Measurements from ENCODE around the gene SUZ12. TPM values are rescaled to one million over a fixed set of nuclear protein-coding genes. Genes with fewer than 3 reads are reported as not detected.

The SUZ12 gene
- total and polyA plus RNA-seq, 9 of the 15 experiments (the other 6 are each of a cell fraction or from before 2014, with no cell fraction given): 19.5 to 64.3 (median 47.2) TPM

DNA sequence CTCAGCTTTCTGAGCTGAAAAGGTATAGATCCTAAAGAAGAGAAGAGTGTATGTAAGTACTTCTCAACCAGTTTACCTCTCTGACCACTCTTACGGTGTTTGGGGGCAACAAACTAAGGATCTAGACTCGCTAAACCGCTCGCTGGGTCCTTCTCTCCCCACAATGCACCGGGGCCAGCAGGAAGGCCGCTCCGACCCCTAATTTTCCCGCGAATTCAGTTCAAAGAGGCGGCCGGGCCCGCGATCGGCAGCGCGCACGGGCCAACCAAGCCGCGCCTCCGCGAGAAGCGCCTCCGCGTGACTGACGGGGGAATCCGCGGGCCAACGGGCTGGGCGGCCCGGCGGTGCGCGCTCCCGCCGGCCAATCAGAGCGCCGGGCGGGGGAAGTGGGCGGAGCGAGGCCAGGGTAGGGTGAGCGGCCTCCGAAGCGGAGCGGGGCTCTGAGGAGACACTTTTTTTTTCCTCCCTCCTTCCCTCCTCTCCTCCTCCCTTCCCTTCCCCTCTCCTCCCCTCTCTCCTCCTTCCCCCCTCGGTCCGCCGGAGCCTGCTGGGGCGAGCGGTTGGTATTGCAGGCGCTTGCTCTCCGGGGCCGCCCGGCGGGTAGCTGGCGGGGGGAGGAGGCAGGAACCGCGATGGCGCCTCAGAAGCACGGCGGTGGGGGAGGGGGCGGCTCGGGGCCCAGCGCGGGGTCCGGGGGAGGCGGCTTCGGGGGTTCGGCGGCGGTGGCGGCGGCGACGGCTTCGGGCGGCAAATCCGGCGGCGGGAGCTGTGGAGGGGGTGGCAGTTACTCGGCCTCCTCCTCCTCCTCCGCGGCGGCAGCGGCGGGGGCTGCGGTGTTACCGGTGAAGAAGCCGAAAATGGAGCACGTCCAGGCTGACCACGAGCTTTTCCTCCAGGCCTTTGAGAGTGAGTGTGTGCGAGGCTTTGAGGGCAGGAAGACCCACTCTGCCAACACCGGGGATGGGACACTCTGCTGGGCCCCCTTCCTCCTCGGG lies at the start of gene SUZ12 (continued):
- TF ChIP-seq, protein P1, sequence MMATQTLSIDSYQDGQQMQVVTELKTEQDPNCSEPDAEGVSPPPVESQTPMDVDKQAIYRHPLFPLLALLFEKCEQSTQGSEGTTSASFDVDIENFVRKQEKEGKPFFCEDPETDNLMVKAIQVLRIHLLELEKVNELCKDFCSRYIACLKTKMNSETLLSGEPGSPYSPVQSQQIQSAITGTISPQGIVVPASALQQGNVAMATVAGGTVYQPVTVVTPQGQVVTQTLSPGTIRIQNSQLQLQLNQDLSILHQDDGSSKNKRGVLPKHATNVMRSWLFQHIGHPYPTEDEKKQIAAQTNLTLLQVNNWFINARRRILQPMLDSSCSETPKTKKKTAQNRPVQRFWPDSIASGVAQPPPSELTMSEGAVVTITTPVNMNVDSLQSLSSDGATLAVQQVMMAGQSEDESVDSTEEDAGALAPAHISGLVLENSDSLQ (IDR thresholded peaks at IDR 0.05): peak; percentile 93
- 0 out of 2 replicates have a peak, but pooled peaks have one; percentile 4 for TF ChIP-seq ARID2 (IDR thresholded peaks at IDR 0.05)
- TF ChIP-seq GTF2E2 (tag; IDR thresholded peaks at IDR 0.05): 0 out of 2 replicates have a peak, but pooled peaks have one; percentile 22
- TF ChIP-seq ZNF384 (IDR thresholded peaks at IDR 0.05; ENCODE audit: low read depth, low read length): peak; percentile 91
- TF ChIP-seq SMAD4 (CRISPR knock-in tag; conservative IDR thresholded peaks at IDR 0.05): 0 out of 2 replicates have a peak, but pooled peaks have one; percentile 11
- TF ChIP-seq, protein P2, sequence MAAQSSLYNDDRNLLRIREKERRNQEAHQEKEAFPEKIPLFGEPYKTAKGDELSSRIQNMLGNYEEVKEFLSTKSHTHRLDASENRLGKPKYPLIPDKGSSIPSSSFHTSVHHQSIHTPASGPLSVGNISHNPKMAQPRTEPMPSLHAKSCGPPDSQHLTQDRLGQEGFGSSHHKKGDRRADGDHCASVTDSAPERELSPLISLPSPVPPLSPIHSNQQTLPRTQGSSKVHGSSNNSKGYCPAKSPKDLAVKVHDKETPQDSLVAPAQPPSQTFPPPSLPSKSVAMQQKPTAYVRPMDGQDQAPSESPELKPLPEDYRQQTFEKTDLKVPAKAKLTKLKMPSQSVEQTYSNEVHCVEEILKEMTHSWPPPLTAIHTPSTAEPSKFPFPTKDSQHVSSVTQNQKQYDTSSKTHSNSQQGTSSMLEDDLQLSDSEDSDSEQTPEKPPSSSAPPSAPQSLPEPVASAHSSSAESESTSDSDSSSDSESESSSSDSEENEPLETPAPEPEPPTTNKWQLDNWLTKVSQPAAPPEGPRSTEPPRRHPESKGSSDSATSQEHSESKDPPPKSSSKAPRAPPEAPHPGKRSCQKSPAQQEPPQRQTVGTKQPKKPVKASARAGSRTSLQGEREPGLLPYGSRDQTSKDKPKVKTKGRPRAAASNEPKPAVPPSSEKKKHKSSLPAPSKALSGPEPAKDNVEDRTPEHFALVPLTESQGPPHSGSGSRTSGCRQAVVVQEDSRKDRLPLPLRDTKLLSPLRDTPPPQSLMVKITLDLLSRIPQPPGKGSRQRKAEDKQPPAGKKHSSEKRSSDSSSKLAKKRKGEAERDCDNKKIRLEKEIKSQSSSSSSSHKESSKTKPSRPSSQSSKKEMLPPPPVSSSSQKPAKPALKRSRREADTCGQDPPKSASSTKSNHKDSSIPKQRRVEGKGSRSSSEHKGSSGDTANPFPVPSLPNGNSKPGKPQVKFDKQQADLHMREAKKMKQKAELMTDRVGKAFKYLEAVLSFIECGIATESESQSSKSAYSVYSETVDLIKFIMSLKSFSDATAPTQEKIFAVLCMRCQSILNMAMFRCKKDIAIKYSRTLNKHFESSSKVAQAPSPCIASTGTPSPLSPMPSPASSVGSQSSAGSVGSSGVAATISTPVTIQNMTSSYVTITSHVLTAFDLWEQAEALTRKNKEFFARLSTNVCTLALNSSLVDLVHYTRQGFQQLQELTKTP (IDR thresholded peaks at IDR 0.05; ENCODE audit: low read depth in 1 of 2, partially characterized antibody in 2 of 2): peak in 1 of 2 experiments; percentile 72
- peak; percentile 60; the same call in 1 of the 2 replicates for TF ChIP-seq PHF8 (IDR thresholded peaks at IDR 0.05; ENCODE audit: borderline replicate concordance, low read length)
- peak; percentile 76 for TF ChIP-seq TAF1 (IDR thresholded peaks at IDR 0.05; ENCODE audit: control insufficient read depth, extremely low read depth, insufficient read depth, low read length, severe bottlenecking)
- TF ChIP-seq, protein P3, sequence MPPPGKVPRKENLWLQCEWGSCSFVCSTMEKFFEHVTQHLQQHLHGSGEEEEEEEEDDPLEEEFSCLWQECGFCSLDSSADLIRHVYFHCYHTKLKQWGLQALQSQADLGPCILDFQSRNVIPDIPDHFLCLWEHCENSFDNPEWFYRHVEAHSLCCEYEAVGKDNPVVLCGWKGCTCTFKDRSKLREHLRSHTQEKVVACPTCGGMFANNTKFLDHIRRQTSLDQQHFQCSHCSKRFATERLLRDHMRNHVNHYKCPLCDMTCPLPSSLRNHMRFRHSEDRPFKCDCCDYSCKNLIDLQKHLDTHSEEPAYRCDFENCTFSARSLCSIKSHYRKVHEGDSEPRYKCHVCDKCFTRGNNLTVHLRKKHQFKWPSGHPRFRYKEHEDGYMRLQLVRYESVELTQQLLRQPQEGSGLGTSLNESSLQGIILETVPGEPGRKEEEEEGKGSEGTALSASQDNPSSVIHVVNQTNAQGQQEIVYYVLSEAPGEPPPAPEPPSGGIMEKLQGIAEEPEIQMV (tag; conservative IDR thresholded peaks at IDR 0.05; ENCODE audit: low read depth): peak; percentile 59; the same call in 1 of the 2 replicates
- TF ChIP-seq NFRKB (IDR thresholded peaks at IDR 0.05; ENCODE audit: low read depth): peak; percentile 51
- TF ChIP-seq HNRNPLL (IDR thresholded peaks at IDR 0.05; ENCODE audit: low read depth, low read length, poor library complexity, severe bottlenecking): peak; percentile 80
- TF ChIP-seq SIN3A (IDR thresholded peaks at IDR 0.05; ENCODE audit: borderline replicate concordance in 2 of 2, control insufficient read depth in 1 of 2, low read depth in 2 of 2, low read length in 2 of 2): peak in 1 of 2 experiments; percentile 59; a peak in 1 of 4 replicates
- TF ChIP-seq POLR2A (conservative IDR thresholded peaks at IDR 0.05): peak; percentile 86
- peak; percentile 76 for TF ChIP-seq POLR2AphosphoS5 (IDR thresholded peaks at IDR 0.05; ENCODE audit: control insufficient read depth, insufficient read depth, low read depth, low read length)
- TF ChIP-seq CTBP1 (IDR thresholded peaks at IDR 0.05; ENCODE audit: borderline replicate concordance): peak; percentile 58; the same call in 1 of the 2 replicates
- TF ChIP-seq, protein P4, sequence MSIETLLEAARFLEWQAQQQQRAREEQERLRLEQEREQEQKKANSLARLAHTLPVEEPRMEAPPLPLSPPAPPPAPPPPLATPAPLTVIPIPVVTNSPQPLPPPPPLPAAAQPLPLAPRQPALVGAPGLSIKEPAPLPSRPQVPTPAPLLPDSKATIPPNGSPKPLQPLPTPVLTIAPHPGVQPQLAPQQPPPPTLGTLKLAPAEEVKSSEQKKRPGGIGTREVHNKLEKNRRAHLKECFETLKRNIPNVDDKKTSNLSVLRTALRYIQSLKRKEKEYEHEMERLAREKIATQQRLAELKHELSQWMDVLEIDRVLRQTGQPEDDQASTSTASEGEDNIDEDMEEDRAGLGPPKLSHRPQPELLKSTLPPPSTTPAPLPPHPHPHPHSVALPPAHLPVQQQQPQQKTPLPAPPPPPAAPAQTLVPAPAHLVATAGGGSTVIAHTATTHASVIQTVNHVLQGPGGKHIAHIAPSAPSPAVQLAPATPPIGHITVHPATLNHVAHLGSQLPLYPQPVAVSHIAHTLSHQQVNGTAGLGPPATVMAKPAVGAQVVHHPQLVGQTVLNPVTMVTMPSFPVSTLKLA (conservative IDR thresholded peaks at IDR 0.05): peak in 1 of 2 experiments; percentile 49; a peak in 2 of 4 replicates

Measured in K562 (cell line).